ENCODE results near the gene RBBP4. TPM values are rescaled to one million over a fixed set of nuclear protein-coding genes. Genes with fewer than 3 reads are reported as not detected.
"Not testable (repeated sequence)": the region's sequence is repeated elsewhere in the genome, so short reads cannot be mapped to it uniquely, and the experiment has no call there.

RBBP4 gene
- total and polyA plus RNA-seq, 3 donors from 2014 or later = 289 to 344 (median 296) TPM

DNA sequence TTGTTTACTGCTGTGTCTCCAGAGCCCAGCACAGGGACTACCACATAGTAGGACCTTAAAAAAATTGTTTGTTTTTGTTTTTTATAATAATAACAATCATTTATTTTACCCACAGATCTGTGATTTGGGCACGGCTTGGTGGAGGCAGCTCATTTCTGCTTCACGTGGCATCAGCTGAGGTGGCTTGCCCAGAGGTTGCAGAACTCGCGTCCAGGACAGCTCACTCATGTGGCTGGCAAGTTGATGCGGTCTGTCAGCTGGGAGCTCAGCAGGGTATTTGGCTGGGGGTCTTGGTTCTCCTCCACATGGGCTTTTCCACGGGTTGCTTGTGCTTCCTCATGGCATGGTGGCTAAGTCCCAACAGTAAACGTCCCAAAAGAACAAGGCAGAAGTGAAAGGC lies 54.5 kb downstream of the RBBP4 start:
- Histone ChIP-seq H3K27ac (no peak overlapping the region), H3K4me3 (no peak overlapping the region), H3K4me1 (peaks cover 30% of the 10 kb centered on the region), H3K36me3 (ENCODE audit: low read depth, missing control alignments) (no peaks in the 10 kb centered on the region), H3K27me3 (no peaks in the 10 kb centered on the region), H3K9me3 (no peaks in the 10 kb centered on the region)
- no peak for DNase-seq
- intact Hi-C loops (cut with DNase I; ENCODE audit: low total_unique reads) = no loop called here
- no peak for TF ChIP-seq CTCF (IDR thresholded peaks at IDR 0.05)
- 91 to 93% methylated on average over 7 of the region's 7 CpGs for WGBS, 2 donors

DNA sequence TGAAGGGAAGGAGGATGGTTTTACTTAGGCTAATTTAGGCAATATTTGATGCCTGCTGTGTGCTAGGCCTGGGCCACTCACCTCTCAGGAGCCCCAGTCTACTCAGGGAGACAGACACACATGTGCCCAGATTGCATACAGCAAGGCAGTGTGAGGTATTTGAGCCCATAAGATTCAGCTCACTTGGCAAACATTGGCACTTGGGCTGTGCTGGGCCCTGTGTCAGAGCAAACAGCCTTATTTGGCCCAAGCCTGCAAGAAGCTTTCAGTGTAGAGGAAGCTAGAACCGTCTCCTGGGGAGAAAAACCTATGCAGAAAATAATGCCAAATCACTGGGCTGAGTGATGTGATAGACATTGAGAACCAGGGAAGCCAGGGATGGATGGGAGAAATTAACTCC lies 55.5 kb downstream of the RBBP4 start:
- peaks cover 23% of the 10 kb centered on the region for H3K4me1 ChIP-seq
- H3K36me3 ChIP-seq (ENCODE audit: low read depth, missing control alignments) = no peaks in the 10 kb centered on the region
- intact Hi-C loops (cut with DNase I; ENCODE audit: low total_unique reads) = no loop called here
- no peak overlapping the region for H3K4me3 ChIP-seq
- no peak overlapping the region for H3K27ac ChIP-seq
- TF ChIP-seq CTCF (IDR thresholded peaks at IDR 0.05) (no peak), POLR2A (IDR thresholded peaks at IDR 0.05) (no peak)
- no peaks in the 10 kb centered on the region for H3K27me3 ChIP-seq
- no peaks in the 10 kb centered on the region for H3K9me3 ChIP-seq
- no peak for DNase-seq
- 25 to 44% methylated on average over 1 of the region's 1 CpG for WGBS, 2 donors

GRCh38 chr1:32709075-32709474 lies 58.1 kb downstream of the RBBP4 start:
- Histone ChIP-seq H3K36me3 (ENCODE audit: low read depth, missing control alignments) (no peaks in the 10 kb centered on the region), H3K27me3 (no peaks in the 10 kb centered on the region), H3K9me3 (no peaks in the 10 kb centered on the region), H3K4me3 (no peak overlapping the region), H3K4me1 (peaks cover 10% of the 10 kb centered on the region), H3K27ac (no peak overlapping the region)
- 82 to 83% methylated on average over 2 of the region's 2 CpGs for WGBS, 2 donors
- no peak for DNase-seq
- intact Hi-C loops (cut with DNase I; ENCODE audit: low total_unique reads) = no loop called here
- TF ChIP-seq POLR2A (IDR thresholded peaks at IDR 0.05) (no peak), CTCF (IDR thresholded peaks at IDR 0.05) (no peak)

GRCh38 chr1:32709476-32709875 lies 58.5 kb downstream of the RBBP4 start:
- Histone ChIP-seq H3K9me3 (no peaks in the 10 kb centered on the region), H3K27me3 (no peaks in the 10 kb centered on the region), H3K4me1 (peaks cover 8% of the 10 kb centered on the region), H3K36me3 (ENCODE audit: low read depth, missing control alignments) (no peaks in the 10 kb centered on the region), H3K27ac (no peak overlapping the region), H3K4me3 (no peak overlapping the region)
- DNase-seq = no peak
- intact Hi-C loops (cut with DNase I; ENCODE audit: low total_unique reads) = no loop called here
- TF ChIP-seq POLR2A (IDR thresholded peaks at IDR 0.05) = no peak
- no peak for TF ChIP-seq CTCF (IDR thresholded peaks at IDR 0.05)
- WGBS, 2 donors = 69 to 95% methylated on average over 3 to 5 of the region's 5 CpGs

DNA sequence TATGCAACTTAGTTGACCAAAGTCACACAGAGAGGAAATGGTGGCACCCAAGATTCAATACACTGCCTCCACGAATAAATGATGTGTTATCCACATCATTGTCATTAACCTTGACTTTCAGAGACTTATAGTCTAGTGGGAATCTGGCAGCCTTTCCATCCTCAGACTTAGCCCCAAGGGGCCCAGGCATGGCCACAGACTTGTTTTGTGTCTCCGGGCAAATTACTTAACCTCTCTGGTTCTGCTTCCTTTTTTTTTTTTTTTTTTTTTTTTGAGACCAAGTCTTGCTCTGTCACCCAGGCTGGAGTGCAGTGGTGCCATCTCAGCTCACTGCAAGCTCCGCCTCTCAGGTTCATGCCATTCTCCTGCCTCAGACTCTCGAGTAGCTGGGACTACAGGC lies 60.2 kb downstream of the RBBP4 start:
- H3K27ac ChIP-seq; H3K4me1 ChIP-seq; H3K36me3 ChIP-seq (ENCODE audit: low read depth, missing control alignments); DNase-seq; H3K4me3 ChIP-seq; H3K9me3 ChIP-seq; intact Hi-C loops (cut with DNase I; ENCODE audit: low total_unique reads); H3K27me3 ChIP-seq: not testable (repeated sequence)
- WGBS, 2 donors = 61 to 77% methylated on average over 4 of the region's 4 CpGs
